ENCODE results near the gene ANKRD44.

ANKRD44 gene

DNA sequence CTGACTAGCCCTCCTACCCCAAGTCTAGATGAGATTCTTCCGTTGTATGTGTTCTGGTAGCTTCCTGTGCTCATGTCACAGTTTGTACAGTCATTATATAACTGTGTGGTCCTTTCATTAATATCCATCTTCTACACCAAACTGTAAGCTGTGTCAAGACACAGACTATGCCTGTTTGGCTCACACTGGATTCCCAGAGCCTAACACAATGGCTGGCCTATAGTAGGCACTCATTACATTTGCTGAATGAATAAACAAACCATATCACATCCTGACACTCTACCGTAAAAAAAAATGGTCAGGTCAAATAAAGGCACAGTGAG, 72.6 kb downstream of the ANKRD44 start:
- DNase-seq (ENCODE audit: low read depth, low spot score): no peak

DNA sequence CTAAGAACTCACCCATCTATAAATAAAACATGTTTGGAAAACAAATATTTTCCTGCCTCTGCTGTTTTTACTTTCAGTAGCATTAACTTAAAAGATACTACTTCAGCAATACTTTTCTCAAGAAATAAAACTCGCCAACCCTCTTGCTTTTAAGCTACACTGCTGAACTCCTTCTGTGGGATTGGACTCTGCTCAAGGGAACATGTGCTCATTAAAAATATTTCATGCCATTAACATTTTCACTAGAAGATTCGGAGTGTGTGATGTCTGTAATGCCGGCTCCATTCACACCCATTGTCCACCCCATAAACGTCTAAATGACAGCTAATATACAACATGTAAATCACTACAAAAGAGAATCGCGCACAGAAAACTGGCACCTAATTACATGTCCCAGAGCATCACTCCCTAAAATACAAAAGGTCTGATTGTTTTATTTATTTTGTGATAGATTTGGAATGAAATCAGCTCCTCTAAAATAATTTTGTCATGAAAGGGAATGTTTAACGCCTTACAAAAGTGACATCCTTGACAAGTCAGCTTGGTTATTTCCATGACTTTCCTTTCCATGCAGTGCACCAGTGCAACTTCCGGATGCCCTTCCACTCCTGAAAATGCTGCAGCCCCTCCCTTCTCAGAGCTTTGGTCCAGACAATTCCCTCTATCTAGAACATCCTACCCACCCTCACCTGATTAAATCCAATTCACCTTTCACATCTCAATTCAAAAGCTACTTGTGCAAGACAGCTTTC, 73.1 kb downstream of the ANKRD44 start:
- no peak for DNase-seq (ENCODE audit: low read depth, low spot score)

DNA sequence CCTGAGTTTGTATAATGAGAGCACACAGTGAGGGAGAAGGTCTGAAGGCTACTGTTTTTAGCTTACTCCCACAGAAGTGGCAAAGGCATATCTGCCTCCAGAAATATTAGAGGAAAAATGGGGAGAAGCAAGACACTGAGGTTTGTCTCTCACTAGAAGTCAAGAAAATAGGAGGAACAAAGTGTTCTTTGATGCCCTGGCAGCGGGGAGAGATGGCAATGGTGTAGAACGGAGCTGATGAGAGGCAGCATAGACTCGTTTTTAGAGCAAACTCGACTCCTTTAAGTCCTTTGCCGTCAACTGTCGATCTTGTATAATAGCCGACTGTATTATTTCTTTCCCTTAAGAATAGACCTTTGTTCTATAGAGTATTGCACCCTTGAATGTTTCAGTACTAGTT, 73.8 kb downstream of the ANKRD44 start:
- no peak for DNase-seq (ENCODE audit: low read depth, low spot score)

DNA sequence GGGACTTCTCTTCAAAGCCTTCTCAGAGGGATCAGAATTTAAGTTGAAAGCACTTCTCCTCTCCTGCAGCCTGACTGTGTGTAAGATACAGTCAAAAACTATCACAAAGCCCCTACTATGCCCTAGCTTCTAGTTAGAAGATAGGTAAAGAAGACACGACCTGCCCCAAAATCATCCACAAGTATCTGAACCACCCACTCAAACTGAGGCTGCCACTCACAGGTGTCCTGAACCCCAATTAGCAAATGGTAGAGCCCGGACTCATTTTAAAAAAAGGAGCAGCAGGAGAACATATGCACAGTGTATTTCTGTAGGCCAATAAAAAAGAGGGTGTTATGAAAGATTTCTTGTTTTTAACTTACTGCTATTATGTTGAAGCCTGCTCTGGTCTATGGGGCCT, 74.4 kb downstream of the ANKRD44 start:
- DNase-seq (ENCODE audit: low read depth, low spot score): no peak

DNA sequence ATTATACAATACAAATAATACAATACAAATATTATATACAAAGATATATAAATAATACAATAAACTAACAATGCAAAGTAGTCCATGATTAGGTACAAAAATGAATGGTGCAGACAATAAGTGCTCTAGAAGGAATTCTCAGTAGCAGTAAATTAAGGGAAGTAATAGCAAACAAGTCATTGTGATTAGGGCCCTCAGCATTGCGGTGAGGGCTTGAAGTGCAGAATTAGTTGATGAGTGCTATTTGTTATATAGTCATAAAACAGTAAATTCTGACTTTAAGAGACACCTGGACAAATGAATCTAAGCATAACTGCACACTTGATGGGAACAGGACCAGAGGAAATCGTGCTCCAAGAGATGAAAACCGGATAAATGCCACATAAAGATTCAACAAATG, 74.9 kb downstream of the ANKRD44 start:
- DNase-seq (ENCODE audit: low read depth, low spot score): no peak

DNA sequence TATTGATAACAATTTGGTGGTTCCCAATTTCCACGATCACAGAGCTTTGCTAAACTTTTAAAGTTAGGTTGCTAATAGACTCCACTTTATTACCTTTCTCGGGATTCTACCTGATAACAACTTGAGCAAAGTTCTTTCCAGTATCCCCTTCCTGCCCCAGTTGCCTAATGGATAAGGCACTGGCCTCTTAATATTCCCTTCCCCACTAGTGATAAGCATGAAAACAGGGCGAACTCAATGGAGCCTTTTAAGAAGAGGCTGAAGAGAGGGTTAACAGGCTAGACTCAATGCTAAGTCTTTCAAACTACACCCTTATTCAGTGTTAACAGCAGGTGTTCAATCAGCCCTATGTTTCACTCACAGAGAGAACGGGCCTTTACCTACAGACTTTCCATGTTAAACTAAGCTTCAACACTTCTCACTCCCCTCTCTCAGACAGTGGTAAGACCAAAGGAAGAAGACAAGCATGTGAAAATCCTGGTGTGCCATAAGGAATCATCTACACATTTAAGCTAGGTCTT, 75.8 kb downstream of the ANKRD44 start:
- no peak for DNase-seq (ENCODE audit: low read depth, low spot score)

DNA sequence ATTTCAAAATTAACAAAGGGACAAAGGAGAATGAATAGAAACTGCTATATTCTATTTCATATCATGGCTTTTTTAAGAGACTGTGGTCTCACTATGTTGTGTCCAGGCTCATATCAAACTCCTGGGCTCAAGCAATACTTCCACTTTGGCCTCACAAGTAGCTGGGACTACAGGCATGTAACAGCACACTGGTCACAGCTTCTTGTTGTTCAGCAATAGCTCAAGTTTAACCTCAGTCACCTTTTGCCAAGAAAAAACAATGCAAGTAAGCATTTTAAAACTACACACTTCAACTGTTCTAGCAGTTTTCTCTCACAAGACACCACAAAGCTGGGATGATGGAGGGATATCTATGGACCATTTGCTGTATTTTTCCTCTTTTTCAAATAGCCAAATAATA, 77.1 kb downstream of the ANKRD44 start:
- no peak for DNase-seq (ENCODE audit: low read depth, low spot score)

DNA sequence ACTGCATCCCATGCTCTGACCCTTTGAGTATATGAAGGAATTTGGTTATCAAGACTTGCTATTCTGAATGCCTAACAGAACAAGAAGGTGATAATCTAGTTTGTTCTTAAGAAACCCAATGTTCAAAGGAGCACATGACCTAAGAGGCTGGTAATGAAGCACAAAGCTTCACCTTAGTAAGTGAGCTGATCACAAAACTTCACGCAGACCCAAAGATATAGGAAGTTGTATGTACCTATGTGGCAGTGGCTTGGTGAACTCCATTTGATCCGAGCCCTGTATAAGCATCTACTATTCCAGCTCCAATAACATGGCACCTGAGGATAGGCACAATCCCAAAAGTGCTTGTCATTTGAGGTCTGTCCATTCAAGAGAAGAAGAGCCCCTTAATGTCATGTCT, 78.6 kb downstream of the ANKRD44 start:
- no peak for DNase-seq (ENCODE audit: low read depth, low spot score)

DNA sequence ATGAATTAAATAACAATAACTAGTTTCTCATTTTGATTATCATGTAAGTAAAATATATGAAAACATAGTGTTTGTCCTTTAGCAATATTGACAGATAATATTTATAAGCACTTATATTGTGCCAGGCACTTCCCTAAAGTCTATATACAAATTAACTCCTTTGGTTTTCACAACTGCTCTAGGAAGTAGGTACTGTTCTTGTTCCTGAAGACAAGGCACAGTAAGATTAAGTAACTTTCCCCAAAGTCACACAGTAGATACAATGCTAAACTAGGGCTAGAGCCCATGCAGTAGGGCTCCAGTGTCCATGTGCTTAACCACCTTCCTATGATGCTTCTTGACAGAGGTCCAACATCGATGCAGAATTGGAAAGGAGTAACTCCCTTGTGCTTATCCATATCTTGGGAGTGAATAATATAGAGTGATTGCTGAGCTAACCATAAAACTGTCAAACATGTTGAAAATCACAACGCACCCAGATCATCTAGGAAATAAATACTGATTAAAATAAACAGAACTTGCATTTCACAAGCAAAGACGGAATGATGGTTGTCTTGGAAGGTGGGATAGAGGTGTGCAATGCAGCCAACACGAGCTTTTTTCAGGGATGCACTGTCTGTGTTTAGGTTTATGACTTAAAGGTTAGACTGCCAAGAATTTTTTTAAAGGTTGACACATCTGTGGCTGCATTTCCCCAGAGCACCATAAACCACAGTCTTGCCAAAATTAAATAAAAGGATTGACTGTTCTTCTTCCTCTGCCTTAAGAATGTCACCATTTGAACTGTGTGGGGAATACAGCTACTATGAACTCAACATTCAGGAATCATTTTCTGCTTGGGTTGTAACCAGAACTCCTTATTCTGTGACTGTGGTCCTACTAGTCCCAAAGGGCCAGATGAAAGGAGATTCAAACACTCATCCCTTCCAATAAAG, 80.8 kb downstream of the ANKRD44 start:
- no peak for DNase-seq (ENCODE audit: low read depth, low spot score)

DNA sequence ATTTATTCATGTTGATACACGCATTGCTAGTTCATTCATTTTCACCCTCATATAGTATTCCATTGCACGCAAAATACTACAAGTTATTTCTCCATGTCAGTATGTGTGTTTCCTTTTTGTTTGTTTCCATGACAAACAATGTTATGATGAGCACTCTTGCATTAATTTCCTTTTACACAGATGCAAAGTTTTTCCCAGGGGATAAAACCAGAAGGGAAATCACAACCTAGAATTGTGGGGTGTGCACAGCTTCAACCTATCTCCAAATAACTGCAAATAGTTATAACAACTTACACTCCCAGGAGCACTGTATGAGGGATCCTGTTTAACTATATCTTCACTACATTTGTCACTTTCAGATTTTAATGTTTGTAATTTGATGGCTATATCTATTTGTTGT, 87.1 kb downstream of the ANKRD44 start:
- DNase-seq (ENCODE audit: low read depth, low spot score): no peak

DNA sequence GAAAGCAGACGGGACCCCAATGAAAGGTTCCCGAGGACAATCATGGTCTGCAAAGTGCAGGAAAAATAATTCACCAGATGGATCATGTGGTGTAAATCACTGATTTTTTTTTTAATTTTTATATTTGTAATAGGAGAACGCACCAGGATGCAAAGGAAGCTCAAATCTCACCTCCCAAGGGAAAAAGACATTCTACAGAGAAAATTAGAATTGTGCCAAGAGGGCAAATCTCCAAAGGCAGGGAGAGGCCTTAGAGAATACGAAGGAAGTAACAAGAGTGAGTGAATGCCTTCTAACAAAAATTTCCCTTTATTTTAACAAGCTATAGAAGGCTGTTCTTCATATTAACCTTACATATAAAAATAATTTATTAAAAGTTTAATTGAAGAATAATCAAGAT, 90.9 kb downstream of the ANKRD44 start:
- no peak for DNase-seq (ENCODE audit: low read depth, low spot score)

DNA sequence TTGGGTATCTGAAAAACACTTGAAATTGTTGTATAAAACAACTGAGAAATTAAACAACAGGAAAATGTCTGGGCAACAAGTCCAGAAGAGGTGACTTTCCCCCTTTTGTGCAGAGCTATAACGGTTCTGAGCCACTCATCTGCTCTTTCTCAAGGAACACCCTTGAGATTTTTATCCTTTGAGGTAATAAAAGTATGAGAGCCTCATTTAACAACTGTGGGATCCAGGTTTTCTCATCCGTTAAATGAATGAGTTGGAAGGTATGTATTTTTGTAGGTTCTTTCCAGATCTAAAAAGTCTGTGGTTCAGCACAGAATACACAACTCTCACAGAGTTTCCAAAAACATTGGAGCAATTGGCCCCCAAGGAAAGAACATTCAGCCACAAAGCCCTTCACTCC, 93.0 kb downstream of the ANKRD44 start:
- no peak for DNase-seq (ENCODE audit: low read depth, low spot score)

DNA sequence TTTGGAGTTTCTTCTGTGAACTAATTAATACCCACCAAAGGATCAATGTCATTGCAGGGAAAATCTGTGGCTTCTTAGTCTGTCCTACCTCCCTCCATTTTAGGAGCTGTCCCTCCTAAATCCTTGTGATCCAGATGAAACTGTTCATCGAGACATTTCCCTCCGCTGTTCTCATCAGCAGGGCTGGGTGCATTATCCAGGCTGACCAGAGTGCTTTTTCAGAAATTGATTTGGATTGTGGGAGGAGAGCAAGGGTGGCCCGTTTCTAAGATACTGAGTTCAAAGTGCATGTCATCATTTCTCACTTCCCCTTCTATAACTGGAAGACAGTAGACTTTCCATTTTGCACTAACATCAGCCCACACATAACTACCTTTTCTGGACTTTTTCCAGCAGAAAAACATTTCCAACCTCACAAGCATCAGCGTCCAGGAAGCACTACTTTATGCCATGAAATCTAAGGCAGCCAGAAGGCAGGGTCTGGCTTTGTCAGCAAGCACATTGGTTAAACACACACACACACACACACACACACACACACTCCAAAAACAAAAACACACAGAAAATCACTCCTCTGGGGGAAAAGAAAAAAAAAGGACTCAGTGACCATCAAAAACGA, 94.1 kb downstream of the ANKRD44 start:
- DNase-seq (ENCODE audit: low read depth, low spot score): no peak

DNA sequence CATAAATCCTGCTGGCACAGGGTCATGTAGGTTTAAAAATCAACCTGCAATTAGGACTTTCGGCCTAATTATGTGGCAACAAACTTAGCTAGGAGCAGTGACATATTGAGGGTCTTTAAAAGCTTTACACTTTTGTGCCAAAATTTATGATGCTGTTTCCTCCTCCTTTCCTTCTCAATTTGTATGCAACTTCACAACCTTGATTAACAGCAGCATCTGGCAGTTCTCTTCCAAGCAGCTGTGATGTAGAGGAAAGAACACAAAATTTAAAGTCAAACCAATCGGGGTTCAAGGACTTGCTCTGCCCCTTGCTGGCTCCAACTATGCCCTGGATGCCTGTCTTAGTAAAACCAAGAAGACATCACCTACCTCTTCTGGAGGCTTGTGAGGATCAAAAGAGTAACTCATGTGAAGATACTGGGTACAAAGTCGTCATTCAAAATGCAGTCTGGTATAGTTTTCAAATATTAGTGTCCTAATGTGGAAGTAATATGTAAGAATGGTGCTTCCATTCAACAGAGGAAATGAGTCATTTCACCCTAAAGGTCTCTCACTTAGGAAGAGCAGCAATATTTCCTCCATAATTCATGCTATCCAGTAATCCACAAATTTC, 94.7 kb downstream of the ANKRD44 start:
- DNase-seq (ENCODE audit: low read depth, low spot score): no peak

DNA sequence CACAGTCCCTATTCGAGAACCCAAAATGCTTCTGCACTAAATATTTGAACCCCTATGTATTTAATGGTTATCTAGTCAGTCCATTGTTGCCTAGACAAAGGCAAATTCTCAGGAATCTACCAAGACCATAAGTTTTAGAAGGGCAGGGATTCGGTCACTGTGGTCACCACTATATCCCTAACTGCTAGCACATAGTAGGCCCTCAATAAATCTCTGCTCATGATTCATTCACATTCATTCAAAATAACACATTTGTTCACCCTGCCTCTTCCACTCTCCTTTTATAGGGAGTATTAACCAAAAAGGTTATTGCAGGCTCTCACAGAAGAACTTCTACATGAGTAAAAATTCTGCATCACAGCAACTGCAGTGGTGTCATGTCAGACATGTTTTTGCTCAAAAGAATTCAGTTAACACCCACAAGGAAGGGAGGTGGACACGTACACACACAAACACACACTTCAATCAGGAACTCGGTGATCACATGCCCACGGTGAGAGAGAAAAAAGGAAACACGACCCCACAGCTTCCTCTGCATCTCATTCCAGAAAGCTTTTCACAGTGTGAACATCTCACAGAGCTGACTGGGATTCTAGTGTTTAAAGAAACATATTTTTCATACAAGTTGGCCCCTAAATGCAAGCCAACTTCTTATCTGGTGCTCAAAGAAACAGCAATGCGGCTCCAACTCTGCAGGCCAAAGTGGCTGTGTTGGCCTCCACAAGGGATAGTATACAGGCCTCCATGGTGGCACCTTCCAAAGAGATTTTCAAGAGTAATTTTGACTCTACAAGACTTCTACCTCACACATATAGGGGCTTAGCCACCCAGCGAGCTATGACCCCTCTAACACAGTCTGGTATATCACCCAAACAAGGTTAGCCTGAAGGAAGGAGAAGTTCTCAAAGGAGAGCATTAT, 98.0 kb downstream of the ANKRD44 start:
- DNase-seq (ENCODE audit: low read depth, low spot score): no peak

DNA sequence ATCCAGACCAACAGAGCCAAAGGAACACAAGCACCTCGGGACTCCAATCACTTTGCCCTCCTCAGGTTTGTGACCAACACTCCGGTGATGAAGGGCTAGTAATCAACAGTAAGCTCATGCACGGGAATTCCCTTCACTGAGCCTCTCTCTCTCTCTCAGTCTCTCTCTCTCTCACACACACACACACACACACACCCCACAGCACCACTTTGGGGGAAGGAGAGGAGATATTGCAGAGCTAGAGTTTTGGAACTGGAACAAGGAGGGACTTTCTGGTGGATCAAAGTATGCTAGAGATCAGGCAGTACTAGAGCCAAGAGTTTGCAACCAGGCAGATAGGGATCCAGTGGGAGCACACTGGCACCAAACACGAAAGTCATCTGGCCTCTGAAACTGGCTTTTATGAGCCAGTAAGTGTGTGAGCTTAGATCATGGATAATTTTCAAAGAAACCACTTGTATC, 98.7 kb downstream of the ANKRD44 start:
- DNase-seq (ENCODE audit: low read depth, low spot score): no peak

DNA sequence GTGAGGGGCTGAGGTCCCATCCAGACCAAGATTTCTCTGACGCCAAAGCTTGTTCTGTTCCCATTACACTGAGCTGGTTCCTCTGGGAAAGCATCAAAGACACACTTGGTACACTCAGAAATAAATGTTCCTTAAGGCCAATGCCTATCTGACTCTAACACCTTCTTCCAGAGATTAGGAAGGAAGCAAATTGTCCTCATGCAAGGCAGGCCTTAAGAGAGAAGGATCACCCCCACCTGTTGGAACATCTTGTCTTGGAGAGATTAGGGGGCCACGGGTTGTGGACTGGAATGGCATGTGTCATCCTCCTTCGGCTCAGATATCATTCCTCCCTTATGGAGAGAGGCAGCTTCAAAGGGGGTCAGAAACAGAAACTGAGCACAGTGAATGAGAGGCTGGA, 100.2 kb downstream of the ANKRD44 start:
- no peak for DNase-seq (ENCODE audit: low read depth, low spot score)

DNA sequence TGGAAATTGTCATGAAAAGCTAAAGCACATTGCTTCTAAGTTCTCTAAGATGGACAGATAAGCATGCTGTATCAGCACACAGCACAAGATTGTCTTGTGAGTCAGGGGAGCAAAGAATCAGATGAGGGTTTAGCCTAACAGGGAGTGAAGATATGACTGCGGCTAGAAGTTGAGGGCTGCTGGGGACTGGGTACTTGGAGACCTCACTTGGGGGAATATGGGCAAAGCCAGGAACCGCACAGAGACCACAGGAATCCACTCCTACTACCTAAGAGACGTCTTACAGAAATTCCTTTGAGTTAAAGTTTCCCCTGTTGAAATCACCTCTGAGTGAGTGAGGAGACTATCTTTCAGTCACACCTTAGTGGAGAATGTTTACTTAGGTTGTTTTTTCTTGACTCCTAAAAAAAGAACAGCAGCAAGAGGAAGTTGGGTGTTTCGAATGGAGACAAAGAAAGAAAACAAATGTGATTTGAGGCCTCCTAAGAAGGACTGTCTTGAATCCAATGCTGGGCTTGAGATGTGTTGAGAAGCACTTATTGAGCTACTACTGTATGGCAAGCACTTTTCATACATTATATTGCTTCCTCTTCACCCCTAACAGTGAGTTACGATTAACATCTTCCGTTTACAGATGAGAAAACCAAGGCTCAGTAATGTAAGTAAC, 100.7 kb downstream of the ANKRD44 start:
- DNase-seq (ENCODE audit: low read depth, low spot score): no peak

DNA sequence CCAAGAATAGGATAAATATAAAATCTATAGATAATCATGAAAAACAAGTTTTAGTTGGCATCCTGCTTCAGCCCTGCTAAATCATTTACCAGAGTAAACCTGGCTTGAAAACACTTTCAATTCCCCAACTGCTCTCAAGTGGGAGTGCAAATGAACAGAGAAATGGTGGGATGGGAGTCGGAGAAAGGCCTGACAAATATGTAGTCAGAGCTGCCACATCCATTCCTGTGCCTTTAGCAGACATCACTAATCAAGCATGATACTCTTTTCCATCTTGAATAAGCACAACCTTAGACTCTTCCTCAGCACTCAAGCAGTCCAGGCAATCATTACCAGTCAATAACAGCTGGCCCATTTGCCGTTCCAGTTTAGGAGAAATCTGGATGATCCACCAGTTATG, 101.3 kb downstream of the ANKRD44 start:
- no peak for DNase-seq (ENCODE audit: low read depth, low spot score)

DNA sequence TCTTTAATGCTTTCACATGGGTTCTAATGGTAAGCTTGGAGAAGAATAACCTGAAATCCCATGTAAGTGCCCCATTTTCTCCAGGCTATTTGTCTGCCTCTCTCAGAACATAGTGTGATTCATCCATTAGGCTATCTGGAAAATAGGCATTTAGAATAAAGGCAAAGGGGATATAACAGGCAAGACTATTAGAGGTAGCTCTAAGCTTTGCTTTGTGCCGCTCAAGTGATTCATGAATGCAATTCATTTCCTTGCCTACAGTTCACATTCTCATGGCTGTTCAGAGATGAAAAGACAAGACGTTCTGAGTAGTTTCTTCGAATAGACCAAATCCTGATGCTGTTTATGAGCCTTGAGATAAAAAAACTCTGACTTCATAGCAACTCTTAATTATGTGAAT, 101.7 kb downstream of the ANKRD44 start:
- DNase-seq (ENCODE audit: low read depth, low spot score): no peak
